PFSK-1 (cell line): ENCODE measurements around the gene HIVEP2.

Experiments used
- FOXP2 ChIP-seq: optimal IDR thresholded peaks from 2 replicates; pipeline ENCODE3; 2011; ENCODE audit warnings: borderline replicate concordance, control low read depth, inconsistent platforms; ENCODE audit not compliant: insufficient read depth; ENCODE audit errors: extremely low read length, extremely low read depth
- POLR2AphosphoS5 ChIP-seq: IDR thresholded peaks from 2 replicates; pipeline ENCODE4 v1.6.1; 2012; ENCODE audit warnings: low read depth, mild to moderate bottlenecking, control low read depth, low read length, moderate library complexity
- REST ChIP-seq, 2 experiments: IDR thresholded peaks; 2 replicates each; pipeline versions ENCODE4 v1.6.1 to v1.8.0; 2011 to 2012; ENCODE audit warnings: low read depth in 2 of 2, low read length in 2 of 2, control low read depth in 1 of 2, inconsistent platforms in 1 of 2, mild to moderate bottlenecking in 1 of 2, moderate library complexity in 1 of 2; ENCODE audit not compliant: insufficient read depth in 1 of 2
- SIN3A ChIP-seq: IDR thresholded peaks from 2 replicates; pipeline ENCODE4 v1.6.1; 2012; ENCODE audit warnings: mild to moderate bottlenecking, low read length, moderate library complexity, borderline replicate concordance; ENCODE audit not compliant: insufficient read depth
- TAF1 ChIP-seq: IDR thresholded peaks from 2 replicates; pipeline ENCODE4 v1.6.1; 2012; ENCODE audit warnings: low read length, control low read depth, borderline replicate concordance; ENCODE audit not compliant: insufficient read depth

The HIVEP2 gene

GRCh38 chr6:142958343-142958742, 13.4 kb upstream of the HIVEP2 start:
- TF ChIP-seq TAF1 (no peak), FOXP2 (no peak), SIN3A (no peak), REST (IDR thresholded peaks at IDR 0.05; ENCODE audit: insufficient read depth in 1 of 2, low read depth in 2 of 2, low read length in 2 of 2) (no peak), POLR2AphosphoS5 (no peak)

GRCh38 chr6:142956726-142957125, 11.8 kb upstream of the HIVEP2 start:
- TF ChIP-seq FOXP2 (no peak), REST (IDR thresholded peaks at IDR 0.05; ENCODE audit: insufficient read depth in 1 of 2, low read depth in 2 of 2, low read length in 2 of 2) (no peak), SIN3A (no peak), TAF1 (no peak), POLR2AphosphoS5 (no peak)

- TF ChIP-seq REST (IDR thresholded peaks at IDR 0.05; ENCODE audit: insufficient read depth in 1 of 2, low read depth in 2 of 2, low read length in 2 of 2) (no peak), SIN3A (no peak), TAF1 (no peak), FOXP2 (no peak), POLR2AphosphoS5 (no peak)
Observed at GRCh38 chr6:142954844-142955243, 9.9 kb upstream of the HIVEP2 start.

- no peak for TF ChIP-seq FOXP2
- no peak for TF ChIP-seq SIN3A
- no peak for TF ChIP-seq POLR2AphosphoS5
- TF ChIP-seq REST (IDR thresholded peaks at IDR 0.05; ENCODE audit: insufficient read depth in 1 of 2, low read depth in 2 of 2, low read length in 2 of 2) = no peak
- no peak for TF ChIP-seq TAF1
Observed at GRCh38 chr6:142953373-142954273, 8.6 kb upstream of the HIVEP2 start.

- TF ChIP-seq POLR2AphosphoS5 (no peak), TAF1 (no peak)
Observed at GRCh38 chr6:142952614-142953013, 7.6 kb upstream of the HIVEP2 start.
